Stimulated activated memory B cell treated with anti-CD40 and anti-IgM and Interleukin-4, amounts not matched to agents 10 μg/mL and 1 μg/mL and 100 μg/mL, for 72 hours (primary cell): ENCODE measurements around the gene RGS3.

ENCODE experiments used
- ATAC-seq: fragments of 150-1000 bp; cut with Tn5 transposase; 2 replicates; pipeline ENCODE4 v1.10.0; 2021
- H3K27ac Mint-ChIP-seq: one replicate; pipeline ENCODE4 v1.8.0; 2022; ENCODE audit warnings: mild to moderate bottlenecking, mixed read lengths
- H3K27me3 Mint-ChIP-seq: one replicate; pipeline ENCODE4 v1.8.0; 2022; ENCODE audit warnings: mixed read lengths
- H3K36me3 Mint-ChIP-seq: one replicate; pipeline ENCODE4 v1.8.0; 2022; ENCODE audit warnings: mixed read lengths
- H3K4me1 Mint-ChIP-seq: one replicate; pipeline ENCODE4 v1.8.0; 2022; ENCODE audit warnings: mixed read lengths
- H3K4me3 Mint-ChIP-seq: one replicate; pipeline ENCODE4 v1.8.0; 2022; ENCODE audit warnings: mild to moderate bottlenecking, moderate library complexity, mixed read lengths
- H3K9me3 Mint-ChIP-seq: one replicate; pipeline ENCODE4 v1.8.0; 2022; ENCODE audit warnings: mixed read lengths

The RGS3 gene

GRCh38 chr9:113533335-113534225, 70.1 kb downstream of the RGS3 start:
- Mint-ChIP-seq H3K36me3 (no peaks in the 10 kb centered on the region), H3K4me3 (no peak overlapping the region), H3K27ac (no peak overlapping the region), H3K4me1 (no peaks in the 10 kb centered on the region), H3K27me3 (no peaks in the 10 kb centered on the region), H3K9me3 (no peaks in the 10 kb centered on the region)
- ATAC-seq, result no peak

DNA sequence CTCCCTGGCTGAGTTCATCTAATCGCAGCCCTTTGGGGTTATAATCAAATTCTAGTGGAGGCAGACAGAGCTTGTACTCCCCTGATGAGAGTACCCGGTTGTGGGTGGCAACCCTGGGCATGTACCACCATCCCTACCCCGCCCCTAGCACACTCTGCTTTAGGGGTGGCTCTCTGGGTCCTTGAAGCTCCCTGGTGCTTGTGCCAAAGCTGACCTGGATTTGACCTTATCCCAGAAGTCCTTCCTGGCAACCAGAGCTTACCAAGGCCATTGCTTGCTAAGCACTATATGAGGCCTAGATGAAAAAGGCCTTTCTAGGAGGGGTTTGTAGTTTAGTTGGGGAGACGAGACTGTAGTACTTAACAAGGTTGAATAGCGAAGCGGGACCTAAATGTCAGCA, 72.2 kb downstream of the RGS3 start:
- Mint-ChIP-seq H3K36me3 (no peaks in the 10 kb centered on the region), H3K27ac (no peak overlapping the region), H3K4me3 (no peak overlapping the region), H3K4me1 (no peaks in the 10 kb centered on the region), H3K27me3 (no peaks in the 10 kb centered on the region), H3K9me3 (no peaks in the 10 kb centered on the region)
- no peak for ATAC-seq

DNA sequence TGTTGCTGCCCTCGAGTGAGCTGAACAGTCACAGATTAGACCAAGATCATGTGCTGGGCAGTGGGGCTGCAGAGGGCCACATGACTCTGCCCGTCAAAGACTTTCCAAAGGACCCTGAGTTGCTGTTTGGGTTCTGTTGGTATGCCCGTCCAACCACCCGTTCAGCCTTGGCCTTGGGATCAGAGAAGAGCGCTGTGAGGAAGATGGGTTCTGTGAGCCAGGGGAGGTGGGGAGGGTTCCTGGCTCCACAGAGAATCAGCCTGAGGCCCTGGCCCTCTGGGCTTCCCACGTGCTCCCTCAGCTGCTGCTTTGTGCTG, 72.6 kb downstream of the RGS3 start:
- no peaks in the 10 kb centered on the region for H3K4me1 Mint-ChIP-seq
- H3K36me3 Mint-ChIP-seq, result no peaks in the 10 kb centered on the region
- H3K27ac Mint-ChIP-seq, result no peak overlapping the region

DNA sequence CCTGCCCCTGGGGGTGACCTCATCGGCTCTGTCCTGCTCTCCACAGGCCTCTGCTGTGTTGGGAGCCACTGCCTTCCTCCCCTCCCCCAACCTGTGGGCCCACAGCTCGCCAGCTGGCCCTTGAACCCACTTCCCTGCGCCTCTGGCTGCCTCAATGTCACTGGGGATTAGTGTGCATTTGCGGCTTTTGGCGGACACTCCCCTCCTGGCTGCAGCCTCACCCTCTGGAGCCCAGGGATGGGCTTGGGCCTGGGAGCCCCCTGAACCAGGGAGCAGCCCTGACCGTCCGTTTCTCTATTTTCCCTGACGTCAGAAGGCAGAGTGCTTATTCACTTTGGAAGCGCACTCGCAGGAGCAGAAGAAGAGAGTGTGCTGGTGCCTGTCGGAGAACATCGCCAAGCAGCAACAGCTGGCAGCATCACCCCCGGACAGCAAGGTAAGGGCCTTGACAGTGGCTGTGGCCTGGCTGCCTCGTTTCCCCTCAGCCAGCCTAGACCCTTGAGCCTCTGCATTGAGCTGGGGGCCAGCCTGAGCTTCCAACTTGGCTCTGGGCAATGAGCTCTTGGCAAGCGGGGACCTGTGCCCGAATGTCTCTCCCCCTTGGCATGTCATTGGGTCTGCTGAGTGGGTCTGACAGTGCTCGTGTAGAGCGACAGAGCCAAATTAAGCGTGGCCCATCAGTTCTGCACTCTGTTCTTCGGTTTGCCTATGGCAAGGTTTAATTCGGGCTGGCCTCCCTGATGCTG, 73.1 kb downstream of the RGS3 start:
- Mint-ChIP-seq H3K9me3 (no peaks in the 10 kb centered on the region), H3K4me1 (no peaks in the 10 kb centered on the region), H3K36me3 (no peaks in the 10 kb centered on the region)

More for the DNA sequence above, 72.6 kb downstream of the RGS3 start:
- Mint-ChIP-seq H3K4me3 (no peak overlapping the region), H3K27me3 (no peaks in the 10 kb centered on the region), H3K9me3 (no peaks in the 10 kb centered on the region)
- no peak for ATAC-seq

GRCh38 chr9:113537229-113537810, 73.8 kb downstream of the RGS3 start:
- H3K36me3 Mint-ChIP-seq, result no peaks in the 10 kb centered on the region
- H3K4me1 Mint-ChIP-seq, result no peaks in the 10 kb centered on the region
- no peaks in the 10 kb centered on the region for H3K27me3 Mint-ChIP-seq
- no peaks in the 10 kb centered on the region for H3K9me3 Mint-ChIP-seq
- no peak overlapping the region for H3K4me3 Mint-ChIP-seq
- ATAC-seq, result no peak
- H3K27ac Mint-ChIP-seq, result no peak overlapping the region

More for the DNA sequence above, 73.1 kb downstream of the RGS3 start:
- H3K27me3 Mint-ChIP-seq, result no peaks in the 10 kb centered on the region
- H3K27ac Mint-ChIP-seq, result no peak overlapping the region
- no peak for ATAC-seq
- H3K4me3 Mint-ChIP-seq, result no peak overlapping the region

DNA sequence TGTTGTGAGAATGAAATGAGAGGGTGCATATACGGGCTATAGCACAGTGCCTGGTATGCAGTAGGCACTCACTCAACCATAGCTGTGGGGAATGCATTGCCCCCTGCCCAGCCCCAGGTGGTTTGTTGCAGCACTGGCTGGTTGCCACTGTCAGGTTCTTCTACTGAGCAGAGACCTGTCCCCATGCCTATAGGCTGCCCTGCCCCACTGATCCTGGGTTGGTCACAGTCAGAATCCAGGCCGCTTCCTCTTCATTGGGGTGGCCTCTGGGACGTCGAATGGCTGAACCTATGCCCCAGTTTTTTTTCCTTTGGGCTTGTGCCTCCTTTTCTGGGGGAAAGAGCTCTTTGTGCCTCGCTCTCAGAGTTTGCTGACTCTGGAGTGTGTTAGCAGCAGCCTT, 74.6 kb downstream of the RGS3 start:
- no peak for ATAC-seq
- Mint-ChIP-seq H3K4me3 (no peak overlapping the region), H3K27me3 (no peaks in the 10 kb centered on the region), H3K4me1 (no peaks in the 10 kb centered on the region), H3K36me3 (no peaks in the 10 kb centered on the region), H3K27ac (no peak overlapping the region), H3K9me3 (no peaks in the 10 kb centered on the region)

DNA sequence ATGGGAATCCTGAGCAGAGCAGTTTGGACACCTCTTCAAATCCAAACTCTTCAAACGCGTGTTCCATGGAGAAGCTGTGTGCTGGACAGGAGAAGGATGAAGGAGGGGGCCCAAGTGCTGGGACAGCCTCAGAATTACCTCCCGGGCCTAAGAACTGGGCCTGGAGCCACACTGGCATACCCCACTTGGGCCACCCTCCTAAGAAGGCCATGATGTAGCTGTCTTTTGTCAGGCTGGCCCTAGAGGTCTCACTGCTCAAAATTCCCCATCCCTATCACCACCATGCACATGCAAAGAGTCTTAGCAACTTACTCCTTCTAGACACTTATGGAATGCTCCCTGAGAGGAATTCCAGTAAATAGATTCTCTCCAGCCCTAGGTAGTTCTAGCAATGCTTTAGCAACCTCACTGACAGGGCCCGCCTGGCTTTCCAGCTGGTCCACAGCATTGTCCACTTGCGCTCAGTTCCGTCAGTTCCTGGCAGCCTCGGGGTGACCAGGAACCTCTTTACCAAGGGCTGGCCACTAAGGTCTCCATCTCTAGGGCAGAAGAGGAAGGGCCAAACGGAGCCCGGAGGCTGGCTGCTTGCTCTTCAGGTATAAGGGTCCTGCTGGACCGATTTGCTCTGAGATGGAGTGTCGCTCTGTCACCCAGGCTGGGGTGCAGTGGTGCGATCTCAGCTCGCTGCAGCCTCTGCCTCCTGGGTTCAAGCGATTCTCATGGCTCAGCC, 75.3 kb downstream of the RGS3 start:
- Mint-ChIP-seq H3K36me3 (no peaks in the 10 kb centered on the region), H3K9me3 (no peaks in the 10 kb centered on the region), H3K27me3 (no peaks in the 10 kb centered on the region), H3K4me1 (no peaks in the 10 kb centered on the region), H3K4me3 (no peak overlapping the region), H3K27ac (no peak overlapping the region)
- ATAC-seq, result no peak

DNA sequence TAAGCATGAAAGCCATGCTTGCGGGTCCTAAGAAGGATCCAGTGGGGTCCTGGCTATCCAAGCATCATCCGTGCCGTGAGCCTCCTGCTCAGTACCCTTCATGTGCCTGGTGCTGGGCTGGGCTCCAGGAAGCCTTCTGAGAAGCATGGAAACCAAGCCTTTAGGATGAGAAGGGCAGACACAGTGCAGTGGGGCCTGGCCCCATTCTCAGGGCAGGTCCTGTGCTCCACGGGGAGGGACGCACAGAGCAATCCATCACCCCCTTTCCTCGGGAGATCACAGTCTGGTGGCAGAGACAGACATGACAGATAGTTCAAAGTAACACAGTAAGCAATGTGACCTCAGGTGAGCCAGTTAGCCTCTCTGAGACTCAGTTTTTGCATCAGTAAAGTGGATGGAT, 76.9 kb downstream of the RGS3 start:
- no peaks in the 10 kb centered on the region for H3K9me3 Mint-ChIP-seq
- no peaks in the 10 kb centered on the region for H3K27me3 Mint-ChIP-seq
- no peaks in the 10 kb centered on the region for H3K4me1 Mint-ChIP-seq
- no peak overlapping the region for H3K4me3 Mint-ChIP-seq
- no peak for ATAC-seq
- H3K36me3 Mint-ChIP-seq, result no peaks in the 10 kb centered on the region
- no peak overlapping the region for H3K27ac Mint-ChIP-seq

DNA sequence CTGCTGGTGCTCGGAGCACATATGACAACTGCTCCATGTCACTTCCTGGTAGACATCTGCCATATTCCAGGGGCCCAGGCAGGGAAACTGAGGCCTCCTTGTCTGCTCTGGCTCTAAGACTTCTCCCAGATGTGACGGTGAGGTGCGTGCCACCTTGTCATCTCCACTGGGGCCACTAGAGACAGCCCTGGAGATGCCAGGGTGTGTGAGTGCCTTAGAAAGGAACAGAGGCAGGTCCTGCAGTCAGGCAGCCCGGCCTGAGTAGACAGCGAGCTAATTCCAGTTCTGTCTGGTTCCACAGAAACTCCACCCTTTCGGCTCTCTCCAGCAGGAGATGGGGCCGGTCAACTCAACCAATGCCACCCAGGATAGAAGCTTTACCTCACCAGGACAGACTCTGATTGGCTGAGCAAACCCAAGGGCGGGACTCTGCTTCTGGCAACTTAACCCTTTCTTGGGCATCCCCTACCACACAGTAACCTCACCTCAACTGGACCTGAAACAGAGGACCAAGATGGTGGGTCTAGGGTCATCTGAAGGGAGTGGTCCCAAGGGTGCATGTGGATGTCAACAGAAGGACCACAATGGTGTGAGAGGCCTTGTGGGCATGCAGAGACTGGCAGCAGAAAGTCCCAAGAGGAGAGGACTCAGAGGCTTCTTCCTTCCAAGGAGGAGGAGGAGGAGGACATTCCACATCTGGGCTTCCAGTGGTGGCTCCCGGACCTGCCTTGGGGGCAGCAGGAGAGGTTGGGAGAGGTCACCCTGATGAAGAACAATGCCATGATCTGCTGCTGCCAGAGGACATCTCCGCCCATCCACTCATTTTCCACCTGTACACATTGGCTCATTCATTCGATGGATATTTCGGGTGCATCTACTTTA, 77.7 kb downstream of the RGS3 start:
- Mint-ChIP-seq H3K27ac (no peak overlapping the region), H3K9me3 (no peaks in the 10 kb centered on the region)
- ATAC-seq, result no peak

DNA sequence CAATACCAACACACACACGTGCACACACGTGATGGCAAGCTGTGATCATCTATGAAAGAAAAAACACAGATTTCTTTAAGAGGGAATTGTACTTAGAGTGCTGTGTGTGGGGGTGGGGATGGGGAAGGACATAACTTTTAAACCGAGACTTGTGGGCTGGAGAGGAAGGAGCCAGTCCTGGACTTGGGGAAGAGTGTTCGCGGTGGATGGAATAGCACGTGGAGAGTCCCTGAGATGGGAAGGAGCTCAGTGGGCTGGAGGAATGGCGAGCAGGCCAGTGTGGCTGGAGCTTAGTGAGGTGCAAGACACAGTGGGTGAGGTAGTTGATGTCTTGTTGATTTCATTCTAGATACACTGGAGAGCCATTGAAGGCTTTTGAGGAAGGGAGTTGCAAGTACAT, 78.5 kb downstream of the RGS3 start:
- no peak for ATAC-seq
- H3K36me3 Mint-ChIP-seq, result no peaks in the 10 kb centered on the region
- H3K4me1 Mint-ChIP-seq, result no peaks in the 10 kb centered on the region
- no peaks in the 10 kb centered on the region for H3K27me3 Mint-ChIP-seq
- no peak overlapping the region for H3K4me3 Mint-ChIP-seq
- no peak overlapping the region for H3K27ac Mint-ChIP-seq
- no peaks in the 10 kb centered on the region for H3K9me3 Mint-ChIP-seq

More for the DNA sequence above, 77.7 kb downstream of the RGS3 start:
- no peak overlapping the region for H3K4me3 Mint-ChIP-seq
- H3K4me1 Mint-ChIP-seq, result no peaks in the 10 kb centered on the region
- H3K36me3 Mint-ChIP-seq, result no peaks in the 10 kb centered on the region
- H3K27me3 Mint-ChIP-seq, result no peaks in the 10 kb centered on the region

- ATAC-seq, result no peak
- Mint-ChIP-seq H3K4me3 (no peak overlapping the region), H3K27ac (no peak overlapping the region), H3K9me3 (no peaks in the 10 kb centered on the region), H3K27me3 (no peaks in the 10 kb centered on the region), H3K4me1 (no peaks in the 10 kb centered on the region), H3K36me3 (no peaks in the 10 kb centered on the region)
Measured at GRCh38 chr9:113542741-113543140, 79.2 kb downstream of the RGS3 start.

DNA sequence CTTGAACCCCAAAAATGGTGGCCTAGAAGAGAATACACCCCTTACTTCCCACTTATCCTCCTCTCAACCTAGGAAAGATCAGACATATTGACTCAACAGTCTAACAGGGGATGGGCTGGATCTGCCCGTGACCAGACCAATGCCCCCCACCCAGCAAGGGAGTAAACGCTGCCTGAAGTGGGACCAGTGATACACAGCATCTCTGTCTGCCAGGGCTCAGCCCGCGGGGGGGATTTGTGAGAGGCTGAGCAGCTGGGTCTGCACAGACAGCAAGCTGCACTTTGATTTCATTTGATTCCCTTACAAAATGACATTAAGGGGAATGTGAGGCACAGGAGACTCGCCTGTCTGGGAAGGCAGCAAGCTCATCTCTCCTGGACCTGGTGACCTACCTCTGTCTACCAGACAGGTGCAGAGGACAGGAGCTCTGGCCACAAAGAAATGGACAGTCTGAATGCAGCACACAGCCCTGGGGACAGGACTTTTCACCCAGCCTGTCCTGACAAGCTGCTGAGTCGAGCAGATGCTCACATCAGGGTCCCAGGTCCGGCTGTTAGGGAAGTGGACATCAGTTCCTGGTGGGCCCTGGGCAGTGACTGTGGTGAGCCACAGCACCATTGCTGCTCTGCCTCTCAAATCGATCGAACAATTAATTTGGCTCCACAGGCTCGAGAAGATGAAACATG, 79.9 kb downstream of the RGS3 start:
- H3K4me1 Mint-ChIP-seq, result peaks cover 7% of the 10 kb centered on the region
- no peaks in the 10 kb centered on the region for H3K36me3 Mint-ChIP-seq
- no peaks in the 10 kb centered on the region for H3K27me3 Mint-ChIP-seq
- no peaks in the 10 kb centered on the region for H3K9me3 Mint-ChIP-seq
- no peak overlapping the region for H3K27ac Mint-ChIP-seq
- no peak overlapping the region for H3K4me3 Mint-ChIP-seq
- no peak for ATAC-seq

GRCh38 chr9:113543982-113544303, 80.4 kb downstream of the RGS3 start:
- Mint-ChIP-seq H3K27ac (no peak overlapping the region), H3K9me3 (no peaks in the 10 kb centered on the region), H3K4me3 (no peak overlapping the region), H3K4me1 (peaks cover 12% of the 10 kb centered on the region), H3K27me3 (no peaks in the 10 kb centered on the region), H3K36me3 (no peaks in the 10 kb centered on the region)
- ATAC-seq, result no peak

DNA sequence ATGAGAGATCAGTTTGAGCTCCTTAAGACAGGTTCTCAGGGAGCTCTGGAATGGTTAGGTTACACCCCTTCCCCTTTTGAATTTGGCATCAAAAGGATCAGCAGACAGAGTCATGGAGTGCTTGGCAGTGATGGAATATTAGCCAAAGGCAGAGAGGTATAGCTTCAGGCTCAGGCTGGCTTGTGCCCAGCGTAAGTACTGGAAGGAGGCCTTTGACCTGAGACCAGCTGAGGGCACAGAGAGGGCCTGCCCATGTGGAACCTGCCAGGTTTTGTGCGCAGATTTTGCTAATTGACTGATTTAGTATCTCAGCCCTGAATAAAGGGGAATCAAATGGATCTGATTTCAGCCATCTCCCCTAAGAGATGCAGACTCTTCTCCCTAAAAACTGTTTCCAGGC, 81.5 kb downstream of the RGS3 start:
- no peak for ATAC-seq
- no peaks in the 10 kb centered on the region for H3K27me3 Mint-ChIP-seq
- no peak overlapping the region for H3K27ac Mint-ChIP-seq
- H3K4me3 Mint-ChIP-seq, result no peak overlapping the region
- H3K36me3 Mint-ChIP-seq, result no peaks in the 10 kb centered on the region
- no peaks in the 10 kb centered on the region for H3K9me3 Mint-ChIP-seq
- peaks cover 13% of the 10 kb centered on the region for H3K4me1 Mint-ChIP-seq
